ENCODE measurements around the gene MED9.

Gene MED9

GRCh38 chr17:17505610-17506171 is 28.9 kb downstream of the MED9 start:
- H3K9me3 ChIP-seq (ENCODE audit: insufficient read depth, low read length) = no peaks in the 10 kb centered on the region
- H3K36me3 ChIP-seq (ENCODE audit: low read length) = no peaks in the 10 kb centered on the region
- no peak overlapping the region for H3K27ac ChIP-seq (ENCODE audit: low read depth, low read length)
- no peak overlapping the region for H3K9ac ChIP-seq (ENCODE audit: low read length)
- no peak overlapping the region for H2AFZ ChIP-seq (ENCODE audit: low read depth, low read length, severe bottlenecking)
- no peaks in the 10 kb centered on the region for H3K9me2 ChIP-seq (replicated peaks; ENCODE audit: insufficient read depth, low read length)
- H4K20me1 ChIP-seq (ENCODE audit: low read depth, low read length) = no peaks in the 10 kb centered on the region; the same call in 1 of the 2 replicates
- H3K4me3 ChIP-seq (ENCODE audit: insufficient read depth, low read length, poor library complexity, severe bottlenecking) = no peak overlapping the region
- H3F3A ChIP-seq (ENCODE audit: insufficient read depth) = no peaks in the 10 kb centered on the region
- TF ChIP-seq CTCF (IDR thresholded peaks at IDR 0.05; ENCODE audit: insufficient read depth, low read length, poor library complexity, severe bottlenecking) = no peak
- TF ChIP-seq EZH2phosphoT487 (conservative IDR thresholded peaks at IDR 0.05; ENCODE audit: low read length) = no peak
- no peaks in the 10 kb centered on the region for H3K79me2 ChIP-seq (ENCODE audit: insufficient read depth, low read length)
- H3K27me3 ChIP-seq (ENCODE audit: low read length) = no peaks in the 10 kb centered on the region
- H3K4me2 ChIP-seq (ENCODE audit: low read depth, low read length, poor library complexity, severe bottlenecking) = no peak overlapping the region

- Histone ChIP-seq H3K27me3 (ENCODE audit: low read length) (no peaks in the 10 kb centered on the region), H3K9me3 (ENCODE audit: insufficient read depth, low read length) (no peaks in the 10 kb centered on the region), H2AFZ (ENCODE audit: low read depth, low read length, severe bottlenecking) (no peak overlapping the region), H3K4me2 (ENCODE audit: low read depth, low read length, poor library complexity, severe bottlenecking) (no peak overlapping the region), H4K20me1 (ENCODE audit: low read depth, low read length) (no peaks in the 10 kb centered on the region; the same call in 1 of the 2 replicates), H3K36me3 (ENCODE audit: low read length) (no peaks in the 10 kb centered on the region), H3K79me2 (ENCODE audit: insufficient read depth, low read length) (no peaks in the 10 kb centered on the region), H3F3A (ENCODE audit: insufficient read depth) (no peaks in the 10 kb centered on the region), H3K4me3 (ENCODE audit: insufficient read depth, low read length, poor library complexity, severe bottlenecking) (no peak overlapping the region), H3K9me2 (replicated peaks; ENCODE audit: insufficient read depth, low read length) (no peaks in the 10 kb centered on the region), H3K9ac (ENCODE audit: low read length) (no peak overlapping the region), H3K27ac (ENCODE audit: low read depth, low read length) (no peak overlapping the region)
- TF ChIP-seq EZH2phosphoT487 (conservative IDR thresholded peaks at IDR 0.05; ENCODE audit: low read length) (no peak), CTCF (IDR thresholded peaks at IDR 0.05; ENCODE audit: insufficient read depth, low read length, poor library complexity, severe bottlenecking) (no peak)
Observed at GRCh38 chr17:17506181-17506741, 29.5 kb downstream of the MED9 start.

- TF ChIP-seq EZH2phosphoT487 (conservative IDR thresholded peaks at IDR 0.05; ENCODE audit: low read length) (no peak), CTCF (IDR thresholded peaks at IDR 0.05; ENCODE audit: insufficient read depth, low read length, poor library complexity, severe bottlenecking) (no peak)
- Histone ChIP-seq H3K9me2 (replicated peaks; ENCODE audit: insufficient read depth, low read length) (no peaks in the 10 kb centered on the region), H3K4me2 (ENCODE audit: low read depth, low read length, poor library complexity, severe bottlenecking) (no peak overlapping the region), H3K36me3 (ENCODE audit: low read length) (no peaks in the 10 kb centered on the region), H3K27me3 (ENCODE audit: low read length) (no peaks in the 10 kb centered on the region), H2AFZ (ENCODE audit: low read depth, low read length, severe bottlenecking) (no peak overlapping the region), H3K9ac (ENCODE audit: low read length) (no peak overlapping the region), H3K9me3 (ENCODE audit: insufficient read depth, low read length) (no peaks in the 10 kb centered on the region), H3K79me2 (ENCODE audit: insufficient read depth, low read length) (no peaks in the 10 kb centered on the region), H3K4me3 (ENCODE audit: insufficient read depth, low read length, poor library complexity, severe bottlenecking) (no peak overlapping the region), H3F3A (ENCODE audit: insufficient read depth) (no peaks in the 10 kb centered on the region), H3K27ac (ENCODE audit: low read depth, low read length) (no peak overlapping the region), H4K20me1 (ENCODE audit: low read depth, low read length) (no peaks in the 10 kb centered on the region)
Observed at GRCh38 chr17:17506893-17507464, 30.2 kb downstream of the MED9 start.

Data from SU-DHL-6 (cell line).